Measurements from ENCODE around the gene HIVEP3.

GRCh38 chr1:41964400-41964799 is 45.7 kb upstream of the HIVEP3 start:
- TF ChIP-seq CTCF (conservative IDR thresholded peaks at IDR 0.05; ENCODE audit: low read depth, low read length) (no peak), EZH2 (IDR thresholded peaks at IDR 0.05; ENCODE audit: borderline replicate concordance, low read depth, low read length, poor library complexity, severe bottlenecking) (no peak)
